ENCODE measurements around the gene TSPAN17.
"Not testable (repeated sequence)": the region's sequence is repeated elsewhere in the genome, so short reads cannot be mapped to it uniquely, and the experiment has no call there.

The TSPAN17 gene

DNA sequence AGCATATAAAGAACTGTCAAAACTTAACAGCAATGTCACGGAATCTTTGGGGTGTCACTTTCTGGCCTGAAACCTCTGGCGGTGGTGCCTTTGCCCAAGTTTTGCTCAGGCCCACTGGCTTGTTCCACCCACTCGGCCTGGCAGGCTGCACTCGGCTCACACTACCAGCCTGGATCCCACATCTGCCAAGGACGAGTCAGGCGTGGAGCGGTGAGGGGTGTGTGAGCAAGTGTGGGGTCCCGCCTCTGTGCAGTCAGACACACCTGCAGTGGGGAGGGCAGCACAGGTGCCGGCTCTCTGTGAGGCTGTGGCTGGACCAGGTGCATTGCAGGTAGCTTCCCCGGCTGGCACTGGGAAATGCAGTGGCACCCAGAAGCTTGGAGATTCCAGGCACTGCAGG is 40.0 kb downstream of the TSPAN17 start:
- no peak for DNase-seq

- DNase-seq, result no peak
These were observed 40.6 kb downstream of the TSPAN17 start for GRCh38 chr5:176687881-176688280.

DNA sequence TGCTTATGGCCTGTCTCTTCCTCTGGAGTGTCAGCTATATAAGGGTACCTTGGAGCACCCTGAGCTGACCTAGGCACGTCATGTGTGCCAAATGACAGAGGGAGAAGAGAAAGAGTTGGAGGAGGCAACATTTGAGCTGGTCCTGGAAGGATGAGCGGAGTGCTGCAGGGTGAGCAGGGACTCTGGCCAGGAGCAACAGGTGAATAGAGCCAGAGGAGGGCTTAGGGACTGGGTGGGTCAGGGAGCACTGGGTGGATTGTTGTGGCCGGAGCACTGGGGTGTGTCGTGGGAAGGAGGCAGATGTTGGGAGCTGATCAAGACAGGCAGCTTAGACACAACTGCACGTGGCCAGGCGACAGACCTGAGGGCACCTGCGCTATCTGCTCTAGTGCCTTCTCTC is 43.6 kb downstream of the TSPAN17 start:
- no peak for DNase-seq

- DNase-seq, result no peak
These were observed 44.2 kb downstream of the TSPAN17 start for GRCh38 chr5:176691524-176691923.

DNA sequence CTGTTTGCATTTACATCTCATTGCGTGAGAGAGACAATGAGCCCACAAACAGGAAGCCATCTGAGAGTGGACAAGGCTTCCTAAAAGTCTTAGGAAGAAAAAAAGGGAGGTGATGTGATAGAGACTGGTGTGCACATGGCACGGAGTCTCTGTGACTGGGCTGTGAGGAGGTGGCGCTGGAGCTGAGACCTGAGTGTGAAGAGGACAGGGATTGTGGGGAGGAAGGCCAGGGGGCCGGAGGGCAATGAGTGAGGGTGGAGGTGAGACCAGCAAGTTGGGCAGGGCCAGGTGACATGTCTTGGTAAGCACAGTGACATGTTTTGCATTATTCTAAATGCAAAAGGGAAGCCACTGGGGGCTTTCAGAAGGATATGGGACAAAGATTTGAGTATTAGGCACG is 45.0 kb downstream of the TSPAN17 start:
- DNase-seq, result peak; percentile 69

- DNase-seq, result peak; percentile 97
These were observed 45.7 kb downstream of the TSPAN17 start for GRCh38 chr5:176692839-176693476.

DNA sequence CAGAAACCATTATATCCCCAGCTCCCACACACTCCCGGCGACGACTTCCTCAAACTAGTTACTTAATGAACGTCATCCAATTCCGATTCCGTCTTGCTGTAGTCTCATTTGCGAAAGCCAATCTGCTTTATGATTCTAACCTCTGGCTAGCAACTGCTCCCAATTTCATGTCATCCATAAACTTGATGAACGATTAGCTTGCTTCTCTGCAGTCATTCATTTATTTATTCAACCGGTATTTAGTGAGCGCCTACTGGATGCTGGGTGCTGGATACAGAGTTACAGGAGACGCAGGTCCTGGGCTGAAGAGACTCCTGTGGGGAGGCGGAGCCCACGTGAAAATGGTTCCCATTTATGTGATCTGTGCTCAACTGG is 46.2 kb downstream of the TSPAN17 start:
- DNase-seq, result peak; percentile 89

- no peak for DNase-seq
These were observed 46.9 kb downstream of the TSPAN17 start for GRCh38 chr5:176694146-176694545.

DNA sequence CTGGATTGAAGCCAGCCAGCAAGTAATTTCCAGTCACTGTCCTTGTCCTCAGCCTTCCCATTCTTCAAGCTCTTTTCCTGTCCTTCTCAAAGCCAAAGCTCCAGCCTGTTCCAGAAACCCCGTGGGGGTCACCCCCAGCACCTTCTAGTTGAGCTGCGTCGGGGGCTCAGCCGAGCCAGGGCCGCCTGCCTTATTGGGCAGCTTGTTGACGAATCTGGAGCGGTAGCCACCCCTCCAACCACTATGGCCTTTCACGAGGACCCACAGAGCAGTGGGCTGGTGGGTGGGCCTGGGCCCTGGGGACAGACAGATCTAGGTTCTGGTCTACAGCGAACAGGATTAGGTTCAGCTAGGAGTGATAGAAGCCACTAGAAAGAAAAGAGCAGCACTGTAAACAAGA is 47.3 kb downstream of the TSPAN17 start:
- DNase-seq, result no peak

- peak; percentile 26 for DNase-seq
These were observed 47.8 kb downstream of the TSPAN17 start for GRCh38 chr5:176695073-176695472.

DNA sequence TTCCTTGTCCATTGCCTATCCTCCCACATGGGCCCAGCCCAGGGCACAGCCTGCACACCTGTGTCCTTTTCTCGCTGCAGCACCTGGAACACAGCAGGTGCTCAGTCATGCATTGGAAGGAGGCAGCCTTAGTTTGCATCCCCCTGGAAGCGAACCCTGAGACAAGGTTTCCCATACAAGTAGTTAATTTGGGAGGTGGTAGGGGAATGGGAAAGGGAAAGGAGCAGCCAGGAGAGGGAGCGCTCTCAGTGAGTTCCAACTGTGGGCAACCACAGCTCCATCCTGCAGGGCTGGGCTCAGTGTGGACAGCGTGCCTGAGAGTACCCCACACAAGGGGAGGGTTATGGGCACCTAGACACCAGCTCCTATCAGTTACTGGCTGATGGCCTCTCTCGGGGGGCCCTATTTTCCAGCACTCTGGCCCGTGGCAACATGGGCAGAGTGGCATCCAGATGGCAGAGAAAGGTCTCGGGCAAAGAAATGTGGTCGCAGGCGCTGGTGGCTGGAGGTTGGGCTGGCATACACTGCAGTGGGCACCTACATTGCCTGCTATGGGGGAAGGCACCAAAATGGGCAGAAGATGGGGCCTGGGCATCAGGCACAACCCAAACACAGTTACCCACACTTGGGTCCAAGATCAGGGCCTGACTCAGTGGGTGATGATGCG is 50.1 kb downstream of the TSPAN17 start:
- peak; percentile 90 for DNase-seq

DNA sequence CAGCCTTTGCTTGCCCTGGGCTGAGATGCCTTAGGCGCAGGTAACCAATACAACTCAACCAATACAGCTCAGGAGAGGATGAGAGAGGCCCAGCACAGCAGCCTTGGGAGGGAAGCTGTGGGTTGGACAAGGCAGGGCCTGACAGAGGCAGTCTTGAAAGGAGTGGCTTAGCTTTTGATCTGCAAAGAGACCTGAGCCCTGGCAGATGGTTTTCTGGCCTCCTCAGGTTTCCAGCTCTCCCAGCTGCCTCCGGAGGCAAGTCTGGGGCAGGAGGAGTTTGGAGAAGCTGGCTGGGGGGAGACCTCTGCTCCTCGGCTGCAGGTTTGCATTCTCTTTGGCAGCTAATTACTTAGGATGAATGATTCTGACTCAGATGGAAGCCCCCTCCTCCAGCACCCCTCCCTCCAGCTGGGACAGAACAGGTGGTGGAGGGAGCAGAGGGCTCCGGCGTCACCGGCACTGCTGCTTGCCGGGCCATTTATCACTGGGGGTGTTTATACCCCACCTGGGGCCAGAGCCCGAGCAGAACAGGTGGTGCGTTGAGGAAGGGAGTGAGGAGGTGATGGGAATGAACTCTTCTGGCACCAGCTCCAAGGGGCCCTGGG is 50.8 kb downstream of the TSPAN17 start:
- peak; percentile 99 for DNase-seq

GRCh38 chr5:176699446-176699845 is 52.2 kb downstream of the TSPAN17 start:
- not testable (repeated sequence) for DNase-seq

DNA sequence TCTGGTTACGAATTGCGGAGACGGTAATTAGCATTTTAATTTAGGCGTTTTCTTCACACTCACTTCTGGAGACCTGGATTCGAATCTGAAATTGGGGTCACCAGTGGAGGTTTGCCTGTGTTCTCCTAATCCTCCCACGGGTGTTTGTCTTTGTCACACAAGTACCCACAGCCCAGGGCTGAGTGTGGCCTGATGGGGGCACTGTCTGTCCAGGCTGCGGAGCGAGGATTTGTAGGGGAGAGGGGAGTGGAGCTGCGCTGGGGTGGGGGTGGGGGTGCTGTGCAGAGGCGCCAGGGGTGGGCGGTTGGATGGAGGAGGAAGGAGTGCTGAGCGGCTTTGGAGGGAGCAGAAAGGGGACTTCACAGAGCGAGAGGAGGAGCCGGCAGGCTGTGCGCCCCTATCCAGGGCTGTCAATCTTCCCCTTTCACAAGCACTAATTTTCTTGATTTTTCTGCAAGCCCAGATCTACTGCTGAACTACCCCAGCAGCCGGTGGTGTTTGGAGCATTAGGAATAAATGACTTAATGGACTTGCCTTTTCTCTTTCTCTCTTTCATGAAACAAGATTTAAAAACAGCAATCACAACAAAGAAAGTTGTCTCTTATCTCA is 53.1 kb downstream of the TSPAN17 start:
- peak; percentile 79 for DNase-seq

DNA sequence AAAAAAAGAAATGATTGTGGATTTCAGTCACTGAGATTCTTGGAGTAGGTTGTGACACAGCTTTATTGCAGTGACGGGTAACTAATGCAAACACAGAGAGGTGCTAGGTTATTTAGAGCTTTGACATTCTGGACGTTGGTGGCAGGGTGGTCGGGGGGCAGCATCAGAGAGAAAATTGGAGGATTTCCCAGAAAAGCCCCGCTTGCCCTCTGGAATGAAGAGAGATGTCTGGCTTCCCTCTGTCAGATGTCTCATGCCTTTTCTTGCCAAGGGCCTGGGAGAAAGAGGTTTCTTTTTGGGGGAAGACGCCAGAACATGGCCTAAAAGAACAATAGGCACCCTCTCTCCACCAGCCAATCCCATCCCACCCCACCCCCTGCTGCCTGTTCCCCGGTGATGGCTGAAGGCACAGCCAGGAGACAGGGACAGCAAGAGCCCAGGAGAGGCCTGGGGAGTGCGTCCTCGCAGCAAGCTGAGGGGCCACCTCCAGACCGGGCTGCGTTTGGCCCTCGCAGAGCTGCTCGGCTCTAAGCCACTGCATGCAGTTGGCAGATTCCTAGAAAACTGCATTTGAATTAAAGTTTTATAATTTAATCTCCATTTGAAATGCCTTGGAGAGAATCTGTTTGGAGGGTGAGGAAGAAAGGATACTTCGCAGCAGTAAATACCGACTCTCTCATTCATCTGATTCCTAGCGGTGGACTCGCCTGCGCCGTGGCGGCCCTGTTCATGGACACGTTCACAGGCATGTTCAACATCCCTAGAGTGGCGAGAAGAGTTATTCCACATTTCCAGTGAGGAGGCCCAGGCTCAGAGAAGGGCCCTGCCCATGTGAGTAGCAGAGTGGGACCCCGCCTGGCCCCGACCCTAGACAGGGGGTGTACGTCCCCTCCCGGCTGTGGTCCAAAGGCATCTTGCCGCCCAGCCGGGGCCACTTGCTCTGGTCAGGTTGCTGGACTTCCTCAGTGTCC is 55.7 kb downstream of the TSPAN17 start:
- DNase-seq, result no peak

GRCh38 chr5:176703857-176704256 is 56.6 kb downstream of the TSPAN17 start:
- no peak for DNase-seq

GRCh38 chr5:176704355-176704754 is 57.1 kb downstream of the TSPAN17 start:
- DNase-seq, result no peak

- no peak for DNase-seq
These were observed 57.5 kb downstream of the TSPAN17 start for GRCh38 chr5:176704817-176705216.
